Cardiac muscle cell (in vitro differentiated cells and primary cell): ENCODE measurements around the gene MSL2. TPM values are rescaled to one million over a fixed set of nuclear protein-coding genes. Genes with fewer than 3 reads are reported as not detected.
"Not testable (repeated sequence)": the region's sequence is repeated elsewhere in the genome, so short reads cannot be mapped to it uniquely, and the experiment has no call there.

Experiments used
- DNase-seq, 2 donors: peaks; one replicate each; pipeline versions ENCODE4 v3.0.0 to v3.0.0-alpha.2; 2010 to 2017; ENCODE audit warnings: low read depth in 1 of 2, low spot score in 1 of 2
- H3K27ac ChIP-seq: fragments of 200-600 bp; sonication (generic); 2 replicates; pipeline ENCODE4 v1.5.1; 2016
- H3K27me3 ChIP-seq: fragments of 200-600 bp; sonication (generic); 2 replicates; pipeline ENCODE4 v1.6.0; 2016; ENCODE audit warnings: control low read depth
- H3K36me3 ChIP-seq: fragments of 200-600 bp; sonication (generic); 2 replicates; pipeline ENCODE4 v1.5.1; 2016; ENCODE audit warnings: control low read depth
- H3K4me1 ChIP-seq: fragments of 200-600 bp; sonication (generic); 2 replicates; pipeline ENCODE4 v1.8.1; 2017; ENCODE audit warnings: low read depth, mild to moderate bottlenecking, mixed run types
- H3K4me3 ChIP-seq: fragments of 200-600 bp; sonication (generic); 2 replicates; pipeline ENCODE4 v1.5.1; 2016; ENCODE audit warnings: mild to moderate bottlenecking
- H3K9me3 ChIP-seq: fragments of 200-600 bp; sonication (generic); 2 replicates; pipeline ENCODE4 v1.5.1; 2017; ENCODE audit warnings: low read depth, mild to moderate bottlenecking, control low read depth
- CTCF ChIP-seq: IDR thresholded peaks from 2 replicates; pipeline ENCODE4 v1.5.1; 2012; ENCODE audit warnings: low read depth, mild to moderate bottlenecking, low read length
- polyA plus RNA-seq: library from polyadenylated mRNA; unstranded; fragments of >200 nt; fragmentation: Nextera tagmentation; extraction: Ambion mirVana; gene quantifications from 2 replicates; pipeline ENCODE4 v1.2.1, GENCODE V29; 2016
- total RNA-seq: library from RNA; depleted of rRNA; stranded (reverse); fragments of >200 nt; gene quantifications from 2 replicates; pipeline ENCODE4 v1.2.3, GENCODE V29; 2016

MSL2 gene
- total and polyA plus RNA-seq, 2 experiments from 2014 or later, result 5.3 to 16.4 TPM

DNA sequence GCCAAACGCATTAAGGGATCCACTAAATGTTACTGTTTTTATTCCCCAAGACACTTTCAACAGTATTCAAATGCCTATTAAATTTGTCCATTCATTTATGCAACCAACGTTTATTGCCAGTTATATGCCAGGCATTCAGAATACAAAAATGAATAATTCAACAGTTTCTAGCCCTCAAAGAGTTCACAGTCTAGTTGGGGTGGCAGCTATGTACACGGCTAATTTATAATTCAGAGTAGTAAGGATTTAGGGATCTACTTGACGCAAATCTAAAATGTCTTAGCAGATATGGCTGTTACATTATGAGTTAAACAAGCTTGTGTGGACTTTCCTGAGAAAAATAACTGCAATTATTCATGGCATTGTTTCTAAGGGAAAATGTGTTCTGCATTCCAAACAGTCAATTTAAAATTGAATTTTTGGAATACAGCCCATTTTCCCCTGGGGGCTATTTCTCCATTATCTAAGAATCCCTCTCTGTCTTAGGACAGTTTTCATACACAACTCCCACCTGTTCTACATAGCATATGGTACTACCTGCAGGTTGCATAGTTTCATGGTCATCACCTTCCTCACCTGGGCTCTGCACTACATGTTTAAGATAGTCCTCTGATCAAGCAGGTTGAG is 11.5 kb upstream of the MSL2 start:
- no peaks in the 10 kb centered on the region for H3K27me3 ChIP-seq
- H3K36me3 ChIP-seq, result no peaks in the 10 kb centered on the region
- no peak overlapping the region for H3K4me3 ChIP-seq
- H3K27ac ChIP-seq, result no peak overlapping the region
- no peak for DNase-seq
- no peak for TF ChIP-seq CTCF
- no peaks in the 10 kb centered on the region for H3K9me3 ChIP-seq
- H3K4me1 ChIP-seq, result no peaks in the 10 kb centered on the region

DNA sequence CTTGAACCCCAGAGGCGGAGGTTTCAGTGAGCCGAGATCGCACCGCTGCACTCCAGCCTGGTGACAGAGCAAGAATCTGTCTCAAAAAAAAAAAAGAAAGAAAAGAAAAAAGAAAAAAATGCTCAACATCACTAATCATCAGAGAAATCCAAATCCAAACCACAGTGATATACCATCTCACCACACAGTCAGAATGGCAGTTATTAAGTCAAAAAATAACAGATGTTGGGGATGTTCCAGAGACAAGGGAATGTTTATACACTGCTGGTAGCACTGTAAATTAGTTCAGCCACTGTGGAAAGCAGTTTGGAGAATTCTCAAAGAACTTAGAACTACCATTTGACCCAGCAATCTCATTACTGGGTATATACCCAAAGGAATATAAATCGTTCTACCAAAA is 3.1 kb upstream of the MSL2 start:
- DNase-seq, H3K36me3 ChIP-seq, H3K27me3 ChIP-seq, H3K27ac ChIP-seq, H3K9me3 ChIP-seq, H3K4me3 ChIP-seq: not testable (repeated sequence)
- peaks cover 12% of the 10 kb centered on the region for H3K4me1 ChIP-seq

- not testable (repeated sequence) for DNase-seq, H3K36me3 ChIP-seq, H3K27me3 ChIP-seq, H3K4me3 ChIP-seq, H3K9me3 ChIP-seq
- H3K27ac ChIP-seq, result peak overlapping the region; percentile 99
- peaks cover 12% of the 10 kb centered on the region for H3K4me1 ChIP-seq
Observed at GRCh38 chr3:136198462-136199078, 2.4 kb upstream of the MSL2 start.

- no peaks in the 10 kb centered on the region for H3K9me3 ChIP-seq
- H3K4me3 ChIP-seq, result peak overlapping the region; percentile 96
- peak in 1 of 2 donors; percentile 4 for DNase-seq
- no peaks in the 10 kb centered on the region for H3K36me3 ChIP-seq
- TF ChIP-seq CTCF, result no peak
- H3K27me3 ChIP-seq, result no peaks in the 10 kb centered on the region
- H3K27ac ChIP-seq, result peak overlapping the region; percentile 99
- H3K4me1 ChIP-seq, result peaks cover 19% of the 10 kb centered on the region
Observed at GRCh38 chr3:136197159-136197793, 1.1 kb upstream of the MSL2 start.

DNA sequence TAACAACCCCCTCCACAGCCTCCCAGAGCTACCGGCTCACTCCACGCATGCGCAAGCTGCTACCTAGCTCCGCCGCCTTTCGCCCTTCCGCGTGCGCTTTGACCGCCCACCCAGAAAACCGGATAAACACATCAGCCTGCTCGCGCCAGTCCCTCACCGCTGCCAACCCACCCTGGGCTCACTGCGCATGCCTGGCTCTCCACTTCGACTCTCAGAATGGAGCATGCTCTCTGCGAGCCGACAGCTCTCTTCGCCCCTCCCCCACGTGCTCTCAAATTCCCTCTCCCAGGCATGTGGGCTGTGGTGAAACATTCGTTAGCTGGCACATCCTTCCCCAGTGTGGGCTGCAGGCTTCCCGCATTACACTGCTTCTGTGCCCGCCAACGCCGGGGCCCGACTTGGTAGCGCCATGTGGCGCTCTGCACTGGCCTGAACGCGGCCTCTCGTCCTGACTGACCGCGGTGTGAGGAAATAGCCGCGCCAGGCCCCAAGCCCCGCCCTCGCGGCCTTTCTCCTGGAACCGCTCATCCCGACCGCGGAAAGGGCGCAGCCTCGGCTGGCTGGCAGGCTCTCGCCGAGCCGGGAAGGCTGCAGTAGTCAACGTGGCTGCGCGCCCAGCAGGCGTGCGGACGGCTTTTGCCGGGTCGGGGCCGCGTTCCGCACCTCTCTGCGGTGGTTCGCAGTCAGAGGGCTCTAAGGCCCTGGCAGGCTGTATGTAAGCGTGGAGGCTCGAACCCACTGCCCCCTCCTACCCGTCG is 445 bp upstream of the MSL2 start:
- DNase-seq, result peak; percentile 99 to 100
- Histone ChIP-seq H3K4me1 (peaks cover 20% of the 10 kb centered on the region), H3K27me3 (no peaks in the 10 kb centered on the region), H3K9me3 (no peaks in the 10 kb centered on the region), H3K4me3 (peak overlapping the region; percentile 96), H3K36me3 (no peaks in the 10 kb centered on the region), H3K27ac (peak overlapping the region; percentile 99)
- peak; percentile 3 for TF ChIP-seq CTCF

DNA sequence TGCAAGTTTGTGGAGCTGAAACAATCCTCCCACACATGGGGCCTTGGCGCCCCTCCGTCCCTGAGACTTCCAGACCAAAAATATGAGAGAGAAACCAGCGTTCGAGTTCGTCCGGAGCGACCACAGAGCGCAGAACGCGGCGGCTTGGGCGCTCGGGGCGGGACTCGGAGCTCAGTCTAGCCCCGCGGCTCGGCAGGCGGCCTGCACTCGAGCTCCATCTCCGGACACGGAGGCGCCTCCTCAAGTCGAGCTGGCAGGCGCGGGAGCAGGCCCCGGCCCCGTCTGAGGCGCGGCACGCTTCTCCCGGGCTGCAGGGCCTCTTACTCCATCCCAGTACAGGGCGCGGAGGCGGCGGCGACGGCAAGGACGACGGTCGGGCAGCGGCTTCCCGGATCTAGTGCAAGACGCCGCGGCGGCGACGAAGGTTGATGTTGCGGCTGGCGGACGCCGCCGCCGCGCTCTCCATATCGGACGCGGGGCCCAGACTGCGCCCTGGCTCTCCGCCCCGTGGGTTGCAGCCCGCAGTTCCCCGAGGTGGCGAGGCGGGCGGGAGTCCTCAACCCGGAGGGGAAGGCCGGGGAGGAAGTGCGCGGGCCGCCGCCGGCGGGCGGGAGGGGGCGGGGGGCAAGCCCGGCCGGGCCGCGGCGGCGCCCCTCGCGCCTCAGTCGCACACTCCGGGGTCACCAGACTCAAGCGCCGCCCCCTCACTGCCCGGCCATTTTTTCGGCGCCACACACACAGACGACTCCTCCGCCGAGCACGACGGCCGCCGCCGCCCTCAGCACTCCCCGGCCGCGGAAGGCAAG is 674 bp downstream of the MSL2 start:
- H3K27ac ChIP-seq, result peak overlapping the region; percentile 99
- H3K36me3 ChIP-seq, result no peaks in the 10 kb centered on the region
- no peaks in the 10 kb centered on the region for H3K9me3 ChIP-seq
- no peak for TF ChIP-seq CTCF
- no peaks in the 10 kb centered on the region for H3K27me3 ChIP-seq
- peak overlapping the region; percentile 96 for H3K4me3 ChIP-seq
- peak; percentile 83 to 84 for DNase-seq
- H3K4me1 ChIP-seq, result peaks cover 20% of the 10 kb centered on the region
